ENCODE data around the gene EMC1.
A peak's percentile ranks its signal among the peaks of the same experiment; 100 is the strongest.

EMC1 gene

DNA sequence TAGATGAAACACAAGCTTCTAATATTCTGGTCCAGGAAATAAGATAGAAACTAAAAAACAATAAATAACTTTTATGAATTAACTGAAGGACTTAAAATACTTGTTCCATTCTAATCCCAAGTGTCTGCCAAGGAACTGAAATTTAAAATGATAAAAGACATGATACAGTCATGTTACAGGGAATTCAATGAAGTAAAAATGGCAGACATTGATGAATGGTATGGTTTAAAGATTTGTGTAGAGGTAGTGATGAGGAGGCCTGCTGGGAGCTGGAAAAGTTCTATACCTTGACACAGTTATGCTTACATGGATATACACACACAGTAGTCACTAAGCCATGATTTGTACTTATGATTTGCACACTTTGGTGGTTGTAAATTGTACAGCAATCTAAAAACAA is 39.2 kb downstream of the EMC1 start:
- Mint-ChIP-seq H3K4me1 (ENCODE audit: low read depth) (peaks cover 52% of the 10 kb centered on the region), H3K9me3 (no peaks in the 10 kb centered on the region), H3K27ac (peak overlapping the region; percentile 87), H3K4me3 (peak overlapping the region; percentile 65), H3K27me3 (no peaks in the 10 kb centered on the region), H3K36me3 (ENCODE audit: low read depth) (peaks cover 83% of the 10 kb centered on the region)
- DNase-seq, result no peak

- Mint-ChIP-seq H3K4me1 (ENCODE audit: low read depth) (peaks cover 62% of the 10 kb centered on the region), H3K36me3 (ENCODE audit: low read depth) (peaks cover 81% of the 10 kb centered on the region), H3K4me3 (peak overlapping the region; percentile 93), H3K27me3 (no peaks in the 10 kb centered on the region), H3K27ac (peak overlapping the region; percentile 98), H3K9me3 (no peaks in the 10 kb centered on the region)
- no peak for DNase-seq
These were observed 40.4 kb downstream of the EMC1 start for GRCh38 chr1:19210772-19211549.

DNA sequence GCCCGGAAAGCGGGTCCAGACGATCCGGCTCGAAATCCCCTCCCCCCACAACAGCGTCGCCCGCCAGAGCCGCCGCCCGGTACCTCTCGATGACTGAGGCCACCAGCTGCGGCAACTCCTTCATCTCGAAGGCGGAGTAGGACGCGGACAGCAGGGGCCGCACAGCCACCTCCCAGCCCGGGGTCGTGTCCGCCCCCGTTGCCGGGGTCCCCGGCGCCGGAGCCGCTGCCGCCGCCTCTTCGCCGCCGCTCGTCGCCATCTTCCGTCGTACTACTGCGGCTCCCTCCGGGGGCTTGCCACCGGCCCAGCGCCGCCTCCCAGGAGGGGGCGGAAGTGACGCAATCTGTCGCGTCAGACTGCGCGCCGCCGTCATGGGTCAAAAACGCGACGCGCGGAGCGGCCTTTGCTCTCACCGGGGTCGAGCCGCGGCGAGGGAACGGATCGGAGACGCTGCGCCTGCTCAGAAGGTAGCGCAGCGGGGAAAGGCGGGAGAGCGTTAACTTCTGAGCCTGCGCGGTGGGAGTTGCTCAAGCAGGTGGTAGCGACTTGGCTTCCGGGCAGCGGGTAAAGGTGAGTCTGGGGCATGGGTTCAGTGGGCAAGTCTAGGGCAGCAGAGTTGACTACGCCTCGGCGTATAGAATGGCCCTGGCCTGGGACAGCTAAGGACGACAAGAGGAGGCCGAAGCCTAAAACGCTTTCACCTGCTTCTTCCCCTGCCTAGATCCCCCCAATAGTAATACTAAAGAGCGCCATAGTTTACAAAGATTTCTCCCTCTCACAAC is 41.1 kb downstream of the EMC1 start, which contains the start of gene UBR4:
Gene UBR4 (minus strand): TSS at position 277 of the 782 bp plus-strand sequence. CDS start 18 bp downstream, at position 259.
- Mint-ChIP-seq H3K27ac (peak within 1 kb of the TSS; percentile 98), H3K36me3 (ENCODE audit: low read depth) (peaks cover 78% of the 10 kb centered on the region), H3K4me1 (ENCODE audit: low read depth) (peaks cover 68% of the 10 kb centered on the region), H3K27me3 (no peaks in the 10 kb centered on the region), H3K4me3 (peak within 1 kb of the TSS; percentile 93), H3K9me3 (no peaks in the 10 kb centered on the region)
- DNase-seq, result peak; percentile 99

DNA sequence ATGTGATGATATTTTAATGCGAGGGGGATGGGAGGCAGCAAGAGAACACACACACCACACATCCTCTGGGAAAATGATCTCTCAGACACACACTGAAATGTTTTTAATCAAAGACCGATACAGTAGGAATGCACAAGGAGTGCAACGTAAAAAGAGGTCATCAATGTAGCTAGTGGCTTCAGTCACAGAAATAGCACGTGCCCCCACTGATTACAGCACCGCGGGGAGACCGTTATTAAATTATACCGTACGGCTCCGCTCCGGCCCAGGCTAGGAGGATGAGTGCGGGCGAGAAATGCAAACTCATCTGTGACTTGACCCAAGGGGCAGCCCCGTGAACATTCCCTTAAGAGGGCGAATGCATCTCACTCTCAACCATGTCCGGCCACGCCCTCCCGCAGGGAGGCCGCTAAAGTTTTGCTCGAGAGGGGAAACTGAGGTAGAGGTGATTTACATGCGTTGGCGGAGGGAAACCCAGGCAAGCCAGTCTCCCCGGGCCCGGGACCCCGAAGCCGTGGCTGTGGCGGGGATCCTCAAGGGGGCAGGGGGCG is 41.8 kb downstream of the EMC1 start:
- DNase-seq, result no peak
- no peaks in the 10 kb centered on the region for H3K9me3 Mint-ChIP-seq
- no peaks in the 10 kb centered on the region for H3K27me3 Mint-ChIP-seq
- H3K4me3 Mint-ChIP-seq, result peak overlapping the region; percentile 93
- H3K36me3 Mint-ChIP-seq (ENCODE audit: low read depth), result peaks cover 80% of the 10 kb centered on the region
- peak overlapping the region; percentile 98 for H3K27ac Mint-ChIP-seq
- peaks cover 73% of the 10 kb centered on the region for H3K4me1 Mint-ChIP-seq (ENCODE audit: low read depth)

DNA sequence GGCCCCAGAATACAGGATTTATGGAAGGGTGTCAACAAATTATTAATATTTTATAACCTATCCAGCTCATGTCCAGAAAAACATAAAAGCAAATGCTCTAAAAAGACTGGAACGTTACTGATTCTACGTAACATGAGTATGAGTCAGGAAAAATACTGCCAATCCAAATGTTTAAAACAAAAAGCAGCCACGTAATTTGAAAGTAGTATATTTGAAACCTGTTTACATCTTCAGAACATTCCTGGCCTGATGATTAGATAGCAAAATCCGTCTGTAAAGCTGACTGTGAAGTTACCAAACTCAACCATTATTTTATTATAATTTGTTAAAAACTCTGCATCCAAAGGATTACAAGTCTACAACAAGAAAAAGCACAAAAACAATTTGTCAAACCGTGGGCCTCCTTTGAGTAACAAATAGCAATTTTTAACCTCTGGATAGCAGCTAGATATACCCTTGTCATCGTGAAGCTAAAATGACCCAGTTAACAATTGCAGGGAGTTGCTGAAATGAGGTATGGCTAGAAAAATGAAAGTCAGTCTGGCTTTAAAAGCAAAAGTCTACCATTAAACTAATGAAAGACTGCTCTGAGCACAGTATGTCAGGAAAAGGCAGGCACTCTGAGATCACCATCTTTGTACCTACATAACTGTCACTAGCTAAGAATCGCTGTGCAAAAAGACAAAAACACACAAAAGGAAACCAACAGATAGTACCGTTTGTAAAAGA is 42.5 kb downstream of the EMC1 start:
- peak overlapping the region; percentile 98 for H3K27ac Mint-ChIP-seq
- H3K4me1 Mint-ChIP-seq (ENCODE audit: low read depth), result peaks cover 74% of the 10 kb centered on the region
- no peaks in the 10 kb centered on the region for H3K27me3 Mint-ChIP-seq
- H3K36me3 Mint-ChIP-seq (ENCODE audit: low read depth), result peaks cover 76% of the 10 kb centered on the region
- H3K4me3 Mint-ChIP-seq, result peak overlapping the region; percentile 93
- DNase-seq, result no peak
- H3K9me3 Mint-ChIP-seq, result no peaks in the 10 kb centered on the region

GRCh38 chr1:19206947-19207346 is 44.4 kb downstream of the EMC1 start:
- Mint-ChIP-seq H3K27me3 (no peaks in the 10 kb centered on the region), H3K4me1 (ENCODE audit: low read depth) (peaks cover 72% of the 10 kb centered on the region), H3K36me3 (ENCODE audit: low read depth) (peaks cover 74% of the 10 kb centered on the region), H3K9me3 (no peaks in the 10 kb centered on the region), H3K4me3 (no peak overlapping the region), H3K27ac (peak overlapping the region; percentile 57)
- no peak for DNase-seq

DNA sequence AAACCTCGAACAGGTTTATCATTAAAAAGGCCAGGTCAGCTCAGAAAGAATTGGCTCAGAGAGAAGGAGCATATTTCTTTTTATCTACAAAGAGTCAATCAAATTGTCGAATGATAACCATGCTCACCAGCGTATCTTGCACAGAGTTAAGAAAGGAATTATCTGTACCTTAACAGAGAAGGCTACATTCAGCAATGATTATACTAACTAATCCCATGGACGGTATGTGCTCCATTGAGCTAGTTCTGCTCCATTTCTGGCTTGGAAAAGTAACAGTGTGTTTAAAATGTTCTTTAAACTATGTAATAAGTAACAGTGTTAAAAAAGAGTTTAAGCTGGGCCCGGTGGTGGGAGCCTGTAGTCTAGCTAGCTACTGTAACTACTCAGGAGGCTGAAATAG is 45.5 kb downstream of the EMC1 start:
- H3K9me3 Mint-ChIP-seq, result no peaks in the 10 kb centered on the region
- peaks cover 75% of the 10 kb centered on the region for H3K36me3 Mint-ChIP-seq (ENCODE audit: low read depth)
- H3K4me3 Mint-ChIP-seq, result peak overlapping the region; percentile 19
- no peaks in the 10 kb centered on the region for H3K27me3 Mint-ChIP-seq
- H3K4me1 Mint-ChIP-seq (ENCODE audit: low read depth), result peaks cover 71% of the 10 kb centered on the region
- no peak for DNase-seq
- peak overlapping the region; percentile 80 for H3K27ac Mint-ChIP-seq

GRCh38 chr1:19205403-19205802 is 45.9 kb downstream of the EMC1 start:
- Mint-ChIP-seq H3K27me3 (no peaks in the 10 kb centered on the region), H3K4me1 (ENCODE audit: low read depth) (peaks cover 70% of the 10 kb centered on the region), H3K9me3 (no peaks in the 10 kb centered on the region), H3K36me3 (ENCODE audit: low read depth) (peaks cover 74% of the 10 kb centered on the region), H3K27ac (peak overlapping the region; percentile 80), H3K4me3 (peak overlapping the region; percentile 19)
- no peak for DNase-seq

- Mint-ChIP-seq H3K9me3 (no peaks in the 10 kb centered on the region), H3K27ac (peak overlapping the region; percentile 80), H3K4me3 (no peak overlapping the region), H3K27me3 (no peaks in the 10 kb centered on the region), H3K4me1 (ENCODE audit: low read depth) (peaks cover 70% of the 10 kb centered on the region), H3K36me3 (ENCODE audit: low read depth) (peaks cover 77% of the 10 kb centered on the region)
- no peak for DNase-seq
These were observed 46.7 kb downstream of the EMC1 start for GRCh38 chr1:19204446-19205266.

GRCh38 chr1:19203440-19203839 is 47.9 kb downstream of the EMC1 start:
- Mint-ChIP-seq H3K27ac (peak overlapping the region; percentile 33), H3K4me3 (no peak overlapping the region), H3K9me3 (no peaks in the 10 kb centered on the region), H3K27me3 (no peaks in the 10 kb centered on the region), H3K4me1 (ENCODE audit: low read depth) (peaks cover 66% of the 10 kb centered on the region), H3K36me3 (ENCODE audit: low read depth) (peaks cover 78% of the 10 kb centered on the region)
- DNase-seq, result no peak

GRCh38 chr1:19202396-19202795 is 48.9 kb downstream of the EMC1 start:
- peak overlapping the region; percentile 13 for H3K27ac Mint-ChIP-seq
- H3K27me3 Mint-ChIP-seq, result no peaks in the 10 kb centered on the region
- H3K9me3 Mint-ChIP-seq, result no peaks in the 10 kb centered on the region
- no peak for DNase-seq
- H3K36me3 Mint-ChIP-seq (ENCODE audit: low read depth), result peaks cover 79% of the 10 kb centered on the region
- no peak overlapping the region for H3K4me3 Mint-ChIP-seq
- peaks cover 57% of the 10 kb centered on the region for H3K4me1 Mint-ChIP-seq (ENCODE audit: low read depth)

GRCh38 chr1:19199969-19200604 is 51.2 kb downstream of the EMC1 start:
- Mint-ChIP-seq H3K4me3 (no peak overlapping the region), H3K36me3 (ENCODE audit: low read depth) (peaks cover 91% of the 10 kb centered on the region), H3K27ac (peak overlapping the region; percentile 23), H3K27me3 (no peaks in the 10 kb centered on the region), H3K4me1 (ENCODE audit: low read depth) (peaks cover 37% of the 10 kb centered on the region), H3K9me3 (no peaks in the 10 kb centered on the region)
- DNase-seq, result no peak

GRCh38 chr1:19199329-19199968 is 51.9 kb downstream of the EMC1 start:
- no peaks in the 10 kb centered on the region for H3K27me3 Mint-ChIP-seq
- H3K4me3 Mint-ChIP-seq, result no peak overlapping the region
- no peak for DNase-seq
- peaks cover 85% of the 10 kb centered on the region for H3K36me3 Mint-ChIP-seq (ENCODE audit: low read depth)
- no peak overlapping the region for H3K27ac Mint-ChIP-seq
- no peaks in the 10 kb centered on the region for H3K9me3 Mint-ChIP-seq
- peaks cover 30% of the 10 kb centered on the region for H3K4me1 Mint-ChIP-seq (ENCODE audit: low read depth)
